ENCODE results near the gene VWA5B1.

- no peak for TF ChIP-seq FOXP2 (optimal IDR thresholded peaks at IDR 0.05; ENCODE audit: control extremely low read depth, extremely low read length, insufficient read depth)
- TF ChIP-seq EZH2 (IDR thresholded peaks at IDR 0.05), result no peak
- no peak for TF ChIP-seq POLR2AphosphoS5 (IDR thresholded peaks at IDR 0.05; ENCODE audit: borderline replicate concordance, low read depth, low read length)
Observed at GRCh38 chr1:20298626-20299025, 8.0 kb downstream of the VWA5B1 start.

Measured in SK-N-MC (cell line).